22Rv1 (cell line): ENCODE data around the gene APC.
"Not testable (repeated sequence)": the region's sequence is repeated elsewhere in the genome, so short reads cannot be mapped to it uniquely, and the experiment has no call there.

Experiments used
- H3K27ac ChIP-seq: fragments of 450-650 bp; 2 replicates; pipeline ENCODE4 v1.5.1; 2017
- ZFX ChIP-seq: fragments of 450-650 bp; IDR thresholded peaks from 2 replicates; pipeline ENCODE4 v1.6.1; 2017; ENCODE audit warnings: antibody characterized with exemption, borderline replicate concordance
- TF ChIP-seq, protein P1 (sequence below): fragments of 450-650 bp; IDR thresholded peaks from 2 replicates; pipeline ENCODE4 v1.5.1; 2017; ENCODE audit warnings: mild to moderate bottlenecking

The APC gene

DNA sequence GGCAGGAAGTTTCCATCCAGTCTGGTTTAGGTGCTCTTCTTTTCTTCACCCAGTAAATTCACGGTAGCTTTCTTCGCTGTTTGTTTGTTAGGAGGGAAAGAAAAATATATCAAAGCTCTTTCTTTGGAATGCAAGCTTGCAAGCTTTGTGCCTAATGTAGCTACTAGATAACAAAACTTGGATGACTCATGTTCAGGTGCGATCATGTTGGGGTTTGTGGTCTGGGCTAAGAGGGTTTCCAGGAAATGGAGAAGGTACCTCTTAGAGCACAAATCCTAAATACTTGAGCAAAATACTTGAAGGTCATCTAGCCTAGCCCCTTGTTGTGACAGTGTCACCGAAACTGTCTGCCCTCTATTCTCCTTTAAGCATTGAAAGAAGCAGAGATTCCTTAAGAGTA is 141.1 kb downstream of the APC start:
- no peak overlapping the region for H3K27ac ChIP-seq
- TF ChIP-seq, protein P1, sequence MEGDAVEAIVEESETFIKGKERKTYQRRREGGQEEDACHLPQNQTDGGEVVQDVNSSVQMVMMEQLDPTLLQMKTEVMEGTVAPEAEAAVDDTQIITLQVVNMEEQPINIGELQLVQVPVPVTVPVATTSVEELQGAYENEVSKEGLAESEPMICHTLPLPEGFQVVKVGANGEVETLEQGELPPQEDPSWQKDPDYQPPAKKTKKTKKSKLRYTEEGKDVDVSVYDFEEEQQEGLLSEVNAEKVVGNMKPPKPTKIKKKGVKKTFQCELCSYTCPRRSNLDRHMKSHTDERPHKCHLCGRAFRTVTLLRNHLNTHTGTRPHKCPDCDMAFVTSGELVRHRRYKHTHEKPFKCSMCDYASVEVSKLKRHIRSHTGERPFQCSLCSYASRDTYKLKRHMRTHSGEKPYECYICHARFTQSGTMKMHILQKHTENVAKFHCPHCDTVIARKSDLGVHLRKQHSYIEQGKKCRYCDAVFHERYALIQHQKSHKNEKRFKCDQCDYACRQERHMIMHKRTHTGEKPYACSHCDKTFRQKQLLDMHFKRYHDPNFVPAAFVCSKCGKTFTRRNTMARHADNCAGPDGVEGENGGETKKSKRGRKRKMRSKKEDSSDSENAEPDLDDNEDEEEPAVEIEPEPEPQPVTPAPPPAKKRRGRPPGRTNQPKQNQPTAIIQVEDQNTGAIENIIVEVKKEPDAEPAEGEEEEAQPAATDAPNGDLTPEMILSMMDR: no peak
- TF ChIP-seq ZFX: no peak

GRCh38 chr5:112880219-112880964 is 142.7 kb downstream of the APC start:
- TF ChIP-seq ZFX: no peak
- TF ChIP-seq, protein P1: no peak
- no peak overlapping the region for H3K27ac ChIP-seq

GRCh38 chr5:112883192-112883591 is 145.5 kb downstream of the APC start:
- no peak for TF ChIP-seq ZFX
- TF ChIP-seq, protein P1: no peak

GRCh38 chr5:112885001-112885400 is 147.3 kb downstream of the APC start:
- no peak for TF ChIP-seq ZFX
- TF ChIP-seq, protein P1: no peak
- no peak overlapping the region for H3K27ac ChIP-seq

More at GRCh38 chr5:112883192-112883591, 145.5 kb downstream of the APC start:
- no peak overlapping the region for H3K27ac ChIP-seq

DNA sequence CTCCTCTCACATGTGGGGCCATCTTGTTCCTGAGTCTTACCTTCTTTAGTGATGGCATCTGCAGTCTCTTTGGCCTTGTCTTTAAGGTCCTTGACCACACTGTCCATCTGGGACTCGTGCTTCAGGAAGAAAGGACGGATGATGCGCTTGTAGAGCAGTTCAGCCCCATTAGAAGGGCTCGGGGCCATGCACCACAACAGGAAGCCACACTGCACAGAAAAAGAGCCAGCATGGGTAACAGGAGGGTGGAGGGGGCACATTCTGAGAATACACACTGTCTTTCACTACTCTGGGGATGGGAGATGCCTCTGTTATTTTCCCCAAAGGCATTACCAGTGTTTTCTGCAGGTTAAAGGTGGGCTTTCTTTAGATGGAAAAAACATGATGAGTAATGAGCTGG is 149.3 kb downstream of the APC start:
- H3K27ac ChIP-seq: no peak overlapping the region
- no peak for TF ChIP-seq ZFX
- TF ChIP-seq, protein P1: no peak

DNA sequence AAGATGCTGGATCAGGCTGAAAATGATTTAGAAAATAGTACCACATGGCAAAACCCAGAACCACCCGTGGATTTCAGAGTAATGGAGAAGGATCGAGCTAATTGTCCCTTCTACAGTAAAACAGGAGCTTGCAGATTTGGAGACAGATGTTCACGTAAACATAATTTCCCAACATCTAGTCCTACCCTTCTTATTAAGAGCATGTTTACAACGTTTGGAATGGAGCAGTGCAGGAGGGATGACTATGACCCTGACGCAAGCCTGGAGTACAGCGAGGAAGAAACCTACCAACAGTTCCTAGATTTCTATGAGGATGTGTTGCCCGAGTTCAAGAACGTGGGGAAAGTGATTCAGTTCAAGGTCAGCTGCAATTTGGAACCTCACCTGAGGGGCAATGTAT is 154.4 kb downstream of the APC start:
- H3K27ac ChIP-seq: not testable (repeated sequence)

GRCh38 chr5:112892776-112893175 is 155.1 kb downstream of the APC start:
- TF ChIP-seq ZFX: no peak
- TF ChIP-seq, protein P1: no peak

GRCh38 chr5:112895682-112896081 is 158.0 kb downstream of the APC start:
- no peak for TF ChIP-seq ZFX
- TF ChIP-seq, protein P1: no peak
- no peak overlapping the region for H3K27ac ChIP-seq

More at GRCh38 chr5:112892776-112893175, 155.1 kb downstream of the APC start:
- H3K27ac ChIP-seq: no peak overlapping the region
